Panc1 (cell line): ENCODE data around the gene MRM1. TPM values are rescaled to one million over a fixed set of nuclear protein-coding genes. Genes with fewer than 3 reads are reported as not detected.

Source experiments
- ATAC-seq: fragments of 200-7000 bp; cut with Tn5 transposase; 2 replicates; pipeline ENCODE4 v1.9.1; 2020; ENCODE audit warnings: mild to moderate bottlenecking, moderate library complexity
- BruUV-seq: library from RNA; stranded (reverse); fragments of 400-500 nt; replicated peaks from 2 replicates; lab custom pipeline; 2021; lab: Mats Ljungman, UMichigan
- CTCF ChIA-PET: fragments of 300-600 bp; sonication (Branson Sonifier 250); formaldehyde crosslinking; loops from one replicate; lab custom pipeline; 2022; ENCODE audit warnings: antibody characterized with exemption; lab: Charles Lee
- POLR2A ChIA-PET: fragments of 300-600 bp; sonication (Branson Sonifier 250); formaldehyde crosslinking; loops from one replicate; lab custom pipeline; 2022; ENCODE audit warnings: antibody characterized with exemption; lab: Charles Lee
- DNase-seq: peaks from one replicate; pipeline ENCODE4 v3.0.0-alpha.2; 2010; ENCODE audit warnings: low read depth, low spot score
- H3K27ac ChIP-seq: 2 replicates; pipeline ENCODE4 v1.5.1; 2011; ENCODE audit warnings: mild to moderate bottlenecking, low read length, inconsistent platforms
- H3K27me3 ChIP-seq: fragments of 200-500 bp; sonication (Bioruptor generic); 2 replicates; pipeline ENCODE4 v1.6.0; 2014; ENCODE audit warnings: low read length, inconsistent platforms; ENCODE audit not compliant: control insufficient read depth, insufficient read depth
- H3K36me3 ChIP-seq: fragments of 200-500 bp; sonication (Bioruptor generic); 2 replicates; pipeline ENCODE4 v1.5.1; 2014; ENCODE audit warnings: inconsistent platforms, mild to moderate bottlenecking, low read length, moderate library complexity; ENCODE audit not compliant: control insufficient read depth, insufficient read depth
- H3K4me1 ChIP-seq: 2 replicates; pipeline ENCODE4 v1.5.1; 2011; ENCODE audit warnings: inconsistent platforms, mild to moderate bottlenecking, low read length, moderate library complexity; ENCODE audit not compliant: control insufficient read depth, insufficient read depth
- H3K4me3 ChIP-seq, 2 experiments: 2 replicates each; pipeline ENCODE4 v1.5.1; 2011 to 2012; ENCODE audit warnings: low read depth in 2 of 2, low read length in 2 of 2, mild to moderate bottlenecking in 2 of 2, inconsistent platforms in 1 of 2, moderate library complexity in 1 of 2
- H3K9me3 ChIP-seq: fragments of 200-500 bp; sonication (Bioruptor generic); 2 replicates; pipeline ENCODE4 v1.5.1; 2014; ENCODE audit warnings: low read depth, mild to moderate bottlenecking, inconsistent platforms, low read length, moderate library complexity; ENCODE audit not compliant: control insufficient read depth, insufficient read depth
- CTCF ChIP-seq: fragments of 450-650 bp; IDR thresholded peaks from 2 replicates; pipeline ENCODE4 v1.5.1; 2017; ENCODE audit warnings: mild to moderate bottlenecking
- POLR2AphosphoS5 ChIP-seq: IDR thresholded peaks from 2 replicates; pipeline ENCODE4 v1.6.1; 2012; ENCODE audit warnings: mild to moderate bottlenecking, low read depth, low read length, moderate library complexity
- REST ChIP-seq, 2 experiments: IDR thresholded peaks; 2 replicates each; pipeline ENCODE4 v1.6.1; 2011 to 2012; ENCODE audit warnings: low read depth in 2 of 2, control low read depth in 1 of 2, low read length in 1 of 2, mild to moderate bottlenecking in 1 of 2, moderate library complexity in 1 of 2; ENCODE audit not compliant: insufficient read depth in 1 of 2
- SIN3A ChIP-seq: IDR thresholded peaks from 2 replicates; pipeline ENCODE4 v1.6.1; 2012; ENCODE audit warnings: low read depth, mild to moderate bottlenecking, low read length, moderate library complexity, borderline replicate concordance; ENCODE audit not compliant: insufficient read depth
- TCF7L2 ChIP-seq: IDR thresholded peaks from 2 replicates; pipeline ENCODE4 v1.6.1; 2011; ENCODE audit warnings: mild to moderate bottlenecking, low read depth, low read length, inconsistent platforms
- in situ Hi-C: cut with HindIII; loops from 2 replicates; pipeline ENCODE4 v1.10.0; 2016; ENCODE audit warnings: low sequenced_read_pairs, low pct_unique_long_range_greater_than_20kb
- intact Hi-C: fragments of 100-400 bp; cut with micrococcal nuclease; formaldehyde crosslinking; loops from one replicate; pipeline ENCODE4 v1.10.0; 2022; ENCODE audit not compliant: unreplicated experiment
- total RNA-seq: library from RNA; stranded (reverse); gene quantifications from one replicate; pipeline ENCODE4 v1.2.1, GENCODE V29; 2021; ENCODE audit not compliant: unreplicated experiment

Gene MRM1
- total RNA-seq, 1 experiment from 2014 or later, result 7.8 TPM

- Histone ChIP-seq H3K4me3 (no peak overlapping the region), H3K4me1 (no peaks in the 10 kb centered on the region), H3K27ac (no peak overlapping the region), H3K27me3 (peaks cover 3% of the 10 kb centered on the region; the same call in 1 of the 2 replicates), H3K9me3 (no peaks in the 10 kb centered on the region), H3K36me3 (no peaks in the 10 kb centered on the region)
- no peak for ATAC-seq
- TF ChIP-seq POLR2AphosphoS5 (no peak), REST (IDR thresholded peaks at IDR 0.05; ENCODE audit: insufficient read depth in 1 of 2, low read depth in 2 of 2, low read length in 1 of 2) (no peak), SIN3A (no peak), CTCF (no peak), TCF7L2 (no peak)
- ChIA-PET POLR2A (no interaction called here), CTCF (no interaction called here)
- BruUV-seq, result no TSS peak
- no peak for DNase-seq
- intact Hi-C loops (no loop called here), in situ Hi-C loops (no loop called here)
Measured at GRCh38 chr17:36647636-36648035, 46.3 kb downstream of the MRM1 start.

- Histone ChIP-seq H3K4me1 (no peaks in the 10 kb centered on the region), H3K9me3 (no peaks in the 10 kb centered on the region), H3K4me3 (no peak overlapping the region), H3K27me3 (no peaks in the 10 kb centered on the region), H3K36me3 (no peaks in the 10 kb centered on the region), H3K27ac (no peak overlapping the region)
- POLR2A ChIA-PET, result no interaction called here
- no peak for ATAC-seq
- TF ChIP-seq SIN3A (no peak), POLR2AphosphoS5 (no peak), TCF7L2 (no peak), REST (IDR thresholded peaks at IDR 0.05; ENCODE audit: insufficient read depth in 1 of 2, low read depth in 2 of 2, low read length in 1 of 2) (no peak), CTCF (no peak)
- DNase-seq, result no peak
- in situ Hi-C loops (no loop called here), intact Hi-C loops (no loop called here)
- CTCF ChIA-PET, result no interaction called here
- no TSS peak for BruUV-seq
Measured at GRCh38 chr17:36650096-36650775, 48.9 kb downstream of the MRM1 start.
